ENCODE data around the gene BRD8. TPM values are rescaled to one million over a fixed set of nuclear protein-coding genes. Genes with fewer than 3 reads are reported as not detected.
A peak's percentile ranks its signal among the peaks of the same experiment; 100 is the strongest.
"Not testable (repeated sequence)": the region's sequence is repeated elsewhere in the genome, so short reads cannot be mapped to it uniquely, and the experiment has no call there.

BRD8 gene
- total RNA-seq, 6 experiments from 2014 or later: 42.8 to 50.2 (median 45.2) TPM

GRCh38 chr5:138160706-138161105 is 17.7 kb downstream of the BRD8 start:
- no peak for DNase-seq
- H3K27me3 Mint-ChIP-seq (ENCODE audit: insufficient read depth): no peaks in the 10 kb centered on the region
- no peaks in the 10 kb centered on the region for H3K4me1 Mint-ChIP-seq (ENCODE audit: low read depth)
- TF ChIP-seq, protein P1, sequence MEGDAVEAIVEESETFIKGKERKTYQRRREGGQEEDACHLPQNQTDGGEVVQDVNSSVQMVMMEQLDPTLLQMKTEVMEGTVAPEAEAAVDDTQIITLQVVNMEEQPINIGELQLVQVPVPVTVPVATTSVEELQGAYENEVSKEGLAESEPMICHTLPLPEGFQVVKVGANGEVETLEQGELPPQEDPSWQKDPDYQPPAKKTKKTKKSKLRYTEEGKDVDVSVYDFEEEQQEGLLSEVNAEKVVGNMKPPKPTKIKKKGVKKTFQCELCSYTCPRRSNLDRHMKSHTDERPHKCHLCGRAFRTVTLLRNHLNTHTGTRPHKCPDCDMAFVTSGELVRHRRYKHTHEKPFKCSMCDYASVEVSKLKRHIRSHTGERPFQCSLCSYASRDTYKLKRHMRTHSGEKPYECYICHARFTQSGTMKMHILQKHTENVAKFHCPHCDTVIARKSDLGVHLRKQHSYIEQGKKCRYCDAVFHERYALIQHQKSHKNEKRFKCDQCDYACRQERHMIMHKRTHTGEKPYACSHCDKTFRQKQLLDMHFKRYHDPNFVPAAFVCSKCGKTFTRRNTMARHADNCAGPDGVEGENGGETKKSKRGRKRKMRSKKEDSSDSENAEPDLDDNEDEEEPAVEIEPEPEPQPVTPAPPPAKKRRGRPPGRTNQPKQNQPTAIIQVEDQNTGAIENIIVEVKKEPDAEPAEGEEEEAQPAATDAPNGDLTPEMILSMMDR (IDR thresholded peaks at IDR 0.05): no peak
- H3K36me3 Mint-ChIP-seq (ENCODE audit: low read depth): peaks cover 57% of the 10 kb centered on the region
- no peak overlapping the region for H3K27ac Mint-ChIP-seq
- H3K9me3 Mint-ChIP-seq: no peaks in the 10 kb centered on the region
- H3K4me3 Mint-ChIP-seq: no peak overlapping the region

DNA sequence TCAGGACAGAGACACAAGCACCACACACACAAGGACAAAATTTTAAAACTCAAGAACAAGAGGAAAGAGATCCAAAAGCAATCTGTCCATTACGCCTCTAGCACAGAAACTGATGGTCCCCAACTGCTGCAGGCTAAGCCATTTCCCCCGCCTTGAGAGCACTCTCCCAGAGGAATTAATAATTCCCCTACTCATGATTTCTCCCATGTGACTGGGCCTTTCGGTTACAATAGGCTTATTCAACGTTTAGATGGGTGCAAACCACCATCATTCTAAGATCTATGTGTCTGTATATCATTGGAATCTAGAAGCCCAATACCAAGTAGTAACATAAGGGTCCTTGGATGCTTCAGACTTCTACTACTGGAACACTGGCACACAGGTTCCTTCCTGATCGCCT is 18.8 kb downstream of the BRD8 start:
- no peaks in the 10 kb centered on the region for H3K27me3 Mint-ChIP-seq (ENCODE audit: insufficient read depth)
- peaks cover 51% of the 10 kb centered on the region for H3K36me3 Mint-ChIP-seq (ENCODE audit: low read depth)
- H3K4me1 Mint-ChIP-seq (ENCODE audit: low read depth): no peaks in the 10 kb centered on the region
- DNase-seq: no peak
- no peak overlapping the region for H3K27ac Mint-ChIP-seq
- TF ChIP-seq, protein P1 (IDR thresholded peaks at IDR 0.05): no peak
- no peak overlapping the region for H3K4me3 Mint-ChIP-seq
- no peaks in the 10 kb centered on the region for H3K9me3 Mint-ChIP-seq

DNA sequence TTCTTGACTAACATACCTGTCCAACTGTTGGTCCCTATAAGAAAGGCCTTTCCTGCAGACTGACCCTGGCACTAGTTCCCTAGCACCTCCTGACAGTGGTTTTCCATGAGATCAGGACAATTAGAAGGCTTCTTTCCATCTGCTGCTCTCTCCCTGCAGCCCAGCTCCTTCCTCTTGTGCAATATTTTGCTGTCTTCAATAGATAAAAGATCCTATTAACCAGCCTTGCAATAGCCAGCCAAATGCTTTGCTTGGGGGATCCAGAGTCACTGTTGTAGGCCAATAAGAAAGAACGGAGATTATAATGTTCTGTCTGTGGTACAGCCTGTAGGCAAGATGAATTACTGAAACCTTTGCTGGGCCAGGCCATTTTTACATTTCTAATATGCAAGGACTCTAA is 20.8 kb downstream of the BRD8 start:
- Mint-ChIP-seq H3K27me3 (ENCODE audit: insufficient read depth) (no peaks in the 10 kb centered on the region; the same call in 1 of the 2 replicates), H3K27ac (no peak overlapping the region), H3K36me3 (ENCODE audit: low read depth) (peaks cover 34% of the 10 kb centered on the region), H3K9me3 (no peaks in the 10 kb centered on the region), H3K4me1 (ENCODE audit: low read depth) (no peaks in the 10 kb centered on the region), H3K4me3 (no peak overlapping the region)
- DNase-seq: no peak
- TF ChIP-seq, protein P1 (IDR thresholded peaks at IDR 0.05): no peak

DNA sequence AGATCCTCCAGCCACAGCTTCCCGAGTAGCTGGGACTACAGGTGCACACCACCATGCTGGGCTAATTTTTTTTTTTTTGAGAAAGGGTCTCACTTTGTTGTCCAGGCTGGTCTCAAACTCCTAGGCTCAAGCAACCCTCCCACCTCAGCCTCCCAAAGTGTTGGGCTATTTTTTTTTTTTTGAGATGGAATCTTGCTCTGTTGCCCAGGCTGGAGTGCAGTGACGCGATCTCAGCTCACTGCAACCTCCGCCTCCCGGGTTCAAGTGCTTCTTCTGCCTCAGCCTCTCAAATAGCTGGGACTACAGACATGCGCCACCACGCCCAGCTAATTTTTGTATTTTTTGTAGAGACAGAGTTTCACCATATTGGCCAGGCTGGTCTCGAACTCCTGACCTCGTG is 22.5 kb downstream of the BRD8 start:
- H3K9me3 Mint-ChIP-seq; H3K27ac Mint-ChIP-seq; H3K4me1 Mint-ChIP-seq (ENCODE audit: low read depth); DNase-seq; H3K27me3 Mint-ChIP-seq (ENCODE audit: insufficient read depth); H3K4me3 Mint-ChIP-seq: not testable (repeated sequence)
- peaks cover 33% of the 10 kb centered on the region for H3K36me3 Mint-ChIP-seq (ENCODE audit: low read depth)

DNA sequence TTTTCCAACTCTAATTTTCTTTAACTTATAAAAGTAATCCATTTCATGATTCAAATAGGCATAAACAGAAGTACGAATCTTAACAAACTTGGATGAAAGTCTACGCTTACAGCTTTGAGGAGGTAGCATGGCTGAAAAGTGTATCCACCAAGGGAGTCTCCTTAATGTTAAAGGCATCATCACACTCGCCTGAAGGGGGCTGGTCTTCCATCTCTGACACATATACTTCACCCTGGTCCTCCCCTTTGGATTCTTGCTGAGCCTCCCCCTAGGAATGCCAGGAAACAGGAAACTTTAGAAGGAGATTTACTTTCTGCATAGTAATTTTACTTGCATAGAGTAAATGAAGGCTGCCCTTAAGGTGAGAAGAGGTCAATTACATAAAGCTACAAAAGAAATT is 28.9 kb downstream of the BRD8 start:
- no peak overlapping the region for H3K27ac Mint-ChIP-seq
- no peak overlapping the region for H3K4me3 Mint-ChIP-seq
- no peaks in the 10 kb centered on the region for H3K36me3 Mint-ChIP-seq (ENCODE audit: low read depth)
- TF ChIP-seq, protein P1 (IDR thresholded peaks at IDR 0.05): no peak; the same call in 1 of the 2 replicates
- peaks cover 11% of the 10 kb centered on the region for H3K4me1 Mint-ChIP-seq (ENCODE audit: low read depth)
- no peaks in the 10 kb centered on the region; the same call in 1 of the 2 replicates for H3K27me3 Mint-ChIP-seq (ENCODE audit: insufficient read depth)
- no peak for DNase-seq
- no peaks in the 10 kb centered on the region for H3K9me3 Mint-ChIP-seq

GRCh38 chr5:138148811-138149210 is 29.6 kb downstream of the BRD8 start:
- no peak overlapping the region for H3K27ac Mint-ChIP-seq
- H3K27me3 Mint-ChIP-seq (ENCODE audit: insufficient read depth): no peaks in the 10 kb centered on the region
- H3K4me1 Mint-ChIP-seq (ENCODE audit: low read depth): peaks cover 11% of the 10 kb centered on the region
- peak; percentile 49 for DNase-seq
- TF ChIP-seq, protein P1 (IDR thresholded peaks at IDR 0.05): no peak
- no peaks in the 10 kb centered on the region for H3K36me3 Mint-ChIP-seq (ENCODE audit: low read depth)
- H3K9me3 Mint-ChIP-seq: no peaks in the 10 kb centered on the region
- H3K4me3 Mint-ChIP-seq: no peak overlapping the region

DNA sequence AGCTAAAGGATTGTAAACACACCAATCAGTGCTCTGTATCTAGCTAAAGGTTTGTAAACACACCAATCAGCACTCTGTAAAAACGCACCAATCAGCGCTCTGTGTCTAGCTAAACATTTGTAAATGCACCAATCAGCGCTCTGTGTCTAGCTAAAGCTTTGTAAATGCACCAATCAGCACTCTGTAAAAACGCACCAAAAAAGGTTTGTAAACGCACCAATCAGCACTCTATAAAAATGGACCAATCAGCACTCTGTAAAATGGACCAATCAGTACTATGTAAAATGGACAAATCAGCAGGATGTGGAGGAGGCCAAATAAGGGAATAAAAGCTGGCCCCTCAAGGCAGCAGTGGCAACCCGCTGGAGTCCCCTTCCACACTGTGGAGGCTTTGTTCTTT is 34.9 kb downstream of the BRD8 start:
- not testable (repeated sequence) for H3K4me1 Mint-ChIP-seq (ENCODE audit: low read depth); H3K36me3 Mint-ChIP-seq (ENCODE audit: low read depth); DNase-seq; H3K4me3 Mint-ChIP-seq; H3K27ac Mint-ChIP-seq; H3K9me3 Mint-ChIP-seq; H3K27me3 Mint-ChIP-seq (ENCODE audit: insufficient read depth)
